Measurements from ENCODE around the gene STX17. TPM values are rescaled to one million over a fixed set of nuclear protein-coding genes. Genes with fewer than 3 reads are reported as not detected.
"Not testable (repeated sequence)": the region's sequence is repeated elsewhere in the genome, so short reads cannot be mapped to it uniquely, and the experiment has no call there.

The STX17 gene
- polyA plus RNA-seq, 3 donors, result 6.9 to 14.2 (median 8.0) TPM

DNA sequence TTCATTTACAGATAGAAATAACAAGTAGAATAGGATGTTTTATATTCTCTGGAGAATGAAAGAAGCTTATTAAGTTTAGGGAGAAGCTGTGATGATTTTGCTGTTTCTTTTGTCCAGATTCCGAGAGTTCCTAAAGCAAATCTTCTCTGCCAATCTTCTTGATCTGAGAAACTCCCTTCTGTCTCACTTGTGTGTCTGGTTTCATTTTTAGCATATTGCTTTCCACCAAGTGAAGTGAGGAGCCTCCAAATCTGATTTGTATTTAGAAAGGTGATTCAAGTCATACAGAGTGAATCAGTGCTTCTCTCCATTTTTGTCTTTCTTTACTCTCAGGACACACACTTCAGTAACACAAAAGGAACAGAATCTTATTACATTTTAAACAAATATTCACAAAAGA lies 48.4 kb downstream of the STX17 start:
- 71 to 94% (median 83%) methylated on average over 1 of the region's 1 CpG for WGBS, 3 donors

DNA sequence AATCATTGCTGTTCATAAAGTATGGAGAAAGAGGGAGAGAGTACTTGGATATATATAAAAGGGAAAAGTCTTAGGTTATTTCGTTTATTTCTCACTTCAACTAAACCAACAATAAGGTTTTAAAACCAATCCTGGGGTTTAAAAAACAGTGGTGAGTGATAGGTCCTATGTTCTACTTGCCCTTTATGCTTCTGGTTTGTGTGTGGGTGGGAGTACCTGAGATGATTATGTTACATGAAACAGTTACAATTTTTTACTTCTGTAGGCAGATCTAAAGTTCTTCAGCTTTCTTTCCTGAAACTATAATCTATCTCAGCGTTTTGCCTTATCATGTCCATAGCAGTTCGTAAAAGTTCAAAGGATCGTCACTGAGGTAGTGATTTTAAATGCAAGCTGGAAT lies 49.2 kb downstream of the STX17 start:
- no peak overlapping the region for H3K27ac ChIP-seq (ENCODE audit: low read depth, low read length)
- 83 to 90% (median 88%) methylated on average over 4 of the region's 4 CpGs for WGBS, 3 donors

More for the DNA sequence above, 48.4 kb downstream of the STX17 start:
- no peak overlapping the region for H3K27ac ChIP-seq (ENCODE audit: low read depth, low read length)

DNA sequence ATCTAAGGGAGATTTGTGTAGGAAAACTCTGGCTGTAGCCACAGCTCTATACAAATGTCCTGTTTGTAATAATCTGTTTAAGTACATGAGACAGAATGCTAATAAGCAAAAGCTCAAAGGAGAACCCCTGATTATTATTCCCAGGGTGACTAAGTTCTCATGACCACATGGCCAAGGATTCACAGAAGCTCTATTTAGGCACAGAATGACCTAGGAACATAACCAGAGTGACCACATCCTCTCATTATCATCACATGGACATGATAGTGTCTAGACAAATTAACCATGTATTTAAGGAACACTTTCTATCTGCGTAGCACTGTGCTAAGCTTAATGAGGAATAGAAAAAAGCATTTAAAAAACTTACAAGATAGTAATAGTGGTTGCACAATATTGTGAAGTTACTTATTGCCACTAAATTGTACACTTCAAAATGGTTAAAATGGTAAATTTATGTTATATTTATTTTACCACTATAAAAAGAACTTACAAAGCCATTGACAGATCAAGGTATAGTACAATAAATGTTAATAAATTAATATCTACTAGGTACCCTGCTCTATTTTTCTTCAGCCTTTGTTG lies 56.3 kb downstream of the STX17 start:
- WGBS, 3 donors, result 91 to 94% (median 92%) methylated on average over 1 of the region's 1 CpG
- no peak overlapping the region for H3K27ac ChIP-seq (ENCODE audit: low read depth, low read length)

DNA sequence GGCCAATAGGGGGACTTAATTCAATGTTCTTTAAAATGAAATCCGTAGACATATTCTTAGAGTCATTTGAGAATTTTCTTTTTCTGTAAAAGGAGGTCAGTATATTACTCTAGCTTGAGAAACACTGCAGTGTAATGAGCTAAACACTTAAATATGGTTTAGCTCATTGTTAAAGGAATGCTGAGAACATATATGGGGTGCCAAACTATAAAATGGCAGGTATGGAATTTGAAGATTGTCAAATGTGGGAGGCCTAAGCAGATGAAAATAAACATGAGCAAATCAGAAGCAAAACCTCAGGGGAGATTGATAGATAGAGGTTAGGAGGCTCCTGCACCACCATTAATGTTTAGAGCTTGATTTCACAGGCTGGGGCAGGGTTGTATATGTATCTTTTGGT lies 57.9 kb downstream of the STX17 start:
- no peak overlapping the region for H3K27ac ChIP-seq (ENCODE audit: low read depth, low read length)
- WGBS, 3 donors, result 90 to 96% (median 95%) methylated on average over 1 of the region's 1 CpG

DNA sequence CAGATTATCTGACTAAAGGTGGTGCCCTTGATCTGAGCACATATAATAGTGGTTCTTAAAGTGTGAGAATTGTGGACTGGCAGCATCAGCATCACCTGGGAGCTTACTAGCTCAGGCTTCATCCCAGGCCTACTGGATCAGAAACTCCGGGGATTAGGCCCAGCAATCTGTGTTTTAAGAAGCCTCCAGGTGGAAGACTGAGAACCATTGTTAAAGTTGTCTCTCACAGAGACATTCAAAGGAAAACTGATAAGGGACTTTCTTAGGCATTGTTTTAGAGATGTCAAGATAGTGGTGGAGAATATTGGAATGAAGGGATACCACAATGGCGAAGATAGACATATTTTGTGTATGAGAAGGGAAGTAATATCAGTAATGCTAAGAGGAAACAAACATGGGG lies 59.5 kb downstream of the STX17 start:
- WGBS, 3 donors, result 97 to 100% (median 99%) methylated on average over 2 of the region's 2 CpGs
- no peak overlapping the region for H3K27ac ChIP-seq (ENCODE audit: low read depth, low read length)

DNA sequence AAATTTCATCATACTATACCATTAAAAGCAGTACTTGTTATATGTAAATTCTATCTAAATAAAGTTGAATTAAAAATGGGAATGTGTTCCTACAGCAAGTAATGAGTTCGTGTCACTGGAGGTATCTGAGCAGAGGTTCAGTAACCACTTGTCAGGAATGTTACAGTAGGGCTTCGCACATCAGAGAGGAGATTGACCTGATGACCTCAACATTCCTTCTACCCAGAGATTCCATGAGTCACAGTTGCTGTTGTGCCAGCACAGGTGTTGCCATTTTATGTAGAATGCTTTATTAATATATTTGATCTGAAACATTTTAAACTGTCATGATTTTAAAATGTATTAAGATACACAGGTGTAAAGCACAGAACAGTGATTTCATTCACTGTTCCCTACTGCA lies 60.3 kb downstream of the STX17 start:
- WGBS, 3 donors, result 71 to 88% (median 84%) methylated on average over 2 of the region's 2 CpGs
- no peak overlapping the region for H3K27ac ChIP-seq (ENCODE audit: low read depth, low read length)

DNA sequence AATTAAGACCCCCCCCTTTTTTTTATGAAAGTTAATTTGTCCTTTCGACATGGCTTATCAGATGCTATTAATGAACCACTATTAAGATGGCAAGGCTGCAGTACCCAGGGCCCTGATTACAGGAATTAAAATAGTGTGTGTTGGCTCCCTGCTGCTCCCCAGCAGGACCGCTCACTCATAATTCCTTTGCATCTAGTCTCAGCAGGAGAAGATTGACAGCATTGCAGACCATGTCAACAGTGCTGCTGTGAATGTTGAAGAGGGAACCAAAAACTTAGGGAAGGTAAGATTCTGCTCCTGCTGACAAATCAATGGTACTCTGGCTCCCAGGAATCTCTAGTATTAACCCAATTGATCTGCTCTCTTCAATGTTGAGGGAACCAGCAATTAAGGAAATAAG lies 61.0 kb downstream of the STX17 start:
- H3K27ac ChIP-seq (ENCODE audit: low read depth, low read length), result no peak overlapping the region
- WGBS, 3 donors, result 74 to 97% (median 96%) methylated on average over 2 of the region's 2 CpGs

DNA sequence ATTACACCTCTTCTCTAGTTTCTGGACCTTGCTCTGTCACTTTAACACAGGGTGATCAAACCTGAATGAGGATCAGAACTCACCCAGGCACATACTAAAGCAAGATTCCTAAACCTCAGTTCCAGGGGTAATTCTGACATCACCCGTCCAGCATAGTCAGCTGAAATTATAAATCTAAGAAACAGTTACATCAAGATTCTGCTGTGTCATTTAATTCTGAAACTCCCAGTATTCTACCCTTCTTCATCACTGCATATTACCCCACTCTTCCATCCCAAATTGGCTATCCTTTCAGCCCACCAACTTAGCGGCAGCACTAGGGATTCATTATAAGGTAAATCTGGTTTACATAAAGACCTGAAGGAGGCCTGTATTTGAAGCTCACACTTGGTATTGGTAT lies 64.0 kb downstream of the STX17 start:
- WGBS, 3 donors, result 96 to 98% (median 96%) methylated on average over 2 of the region's 2 CpGs
- H3K27ac ChIP-seq (ENCODE audit: low read depth, low read length), result no peak overlapping the region

DNA sequence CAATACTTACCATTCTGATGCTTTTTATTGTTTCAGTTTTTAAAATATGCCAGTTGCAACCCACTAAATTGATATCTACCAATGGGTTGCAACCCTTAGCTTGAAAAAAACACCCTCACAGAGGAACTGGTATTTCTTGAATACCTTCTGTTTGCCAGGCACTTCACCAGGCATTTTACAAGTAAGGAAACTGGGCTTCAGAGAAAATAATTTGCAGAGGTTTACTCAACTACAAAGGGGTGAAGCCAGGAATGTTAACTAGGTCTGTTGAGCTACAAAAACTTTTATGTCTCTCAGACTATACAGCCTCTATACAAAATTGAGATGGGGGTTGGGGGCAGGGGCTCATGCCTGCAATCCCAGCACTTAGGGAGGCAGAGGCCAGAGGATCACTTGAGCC lies 65.0 kb downstream of the STX17 start:
- no peak overlapping the region for H3K27ac ChIP-seq (ENCODE audit: low read depth, low read length)

DNA sequence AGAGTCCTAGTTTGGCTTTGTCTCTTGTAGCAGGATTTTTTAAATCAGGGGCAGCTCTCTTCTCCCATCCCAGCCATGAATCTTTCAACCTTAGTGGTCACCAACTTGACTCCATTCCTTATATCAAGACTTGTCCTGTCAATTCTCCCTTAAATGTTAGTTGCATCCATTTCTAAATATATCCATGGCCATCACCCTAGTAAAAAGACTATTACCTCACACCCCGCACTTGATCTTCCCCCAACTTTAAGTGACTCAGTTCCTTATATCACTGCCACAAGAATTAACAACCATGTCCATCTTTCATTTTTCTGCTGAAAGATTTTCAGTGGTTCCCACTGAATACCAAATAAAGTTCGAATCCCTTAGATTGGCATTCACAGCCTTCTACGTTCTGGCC lies 67.0 kb downstream of the STX17 start:
- 95 to 97% (median 96%) methylated on average over 3 of the region's 3 CpGs for WGBS, 3 donors
- no peak overlapping the region for H3K27ac ChIP-seq (ENCODE audit: low read depth, low read length)

DNA sequence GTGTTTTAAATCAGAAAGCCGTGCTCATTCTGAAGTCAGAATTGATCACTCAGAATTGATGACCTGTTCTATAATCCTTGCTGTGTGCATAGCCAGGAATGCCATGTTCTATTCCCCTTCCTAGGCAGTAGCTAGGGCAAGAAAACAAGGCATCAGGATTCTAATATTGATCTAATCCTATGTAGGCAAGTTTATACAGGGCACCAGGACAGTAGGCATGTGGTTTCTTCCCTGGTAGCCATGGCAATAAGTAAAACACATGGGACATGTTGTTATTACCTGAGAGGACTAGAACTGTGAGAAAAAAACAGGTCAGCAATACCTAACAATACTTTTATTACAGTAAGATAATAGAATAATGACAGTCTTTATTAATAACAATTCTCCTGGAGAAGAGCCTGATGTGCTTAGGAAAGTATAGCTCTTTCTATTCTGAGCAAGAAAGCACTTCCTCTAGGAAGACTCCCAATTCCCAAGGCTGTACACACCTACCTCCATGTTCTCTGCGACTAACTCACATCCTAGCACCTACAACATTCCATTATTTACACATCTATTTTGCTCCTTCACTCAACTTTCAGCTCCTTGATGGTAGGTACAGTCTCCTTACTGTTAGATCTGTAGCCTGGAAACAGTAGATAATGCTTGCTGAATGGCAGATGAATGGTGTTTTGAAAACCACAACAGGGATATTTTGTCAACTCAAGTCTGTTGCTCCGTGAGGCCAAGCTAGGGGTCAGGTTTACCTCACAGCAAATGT lies 70.8 kb downstream of the STX17 start:
- 85 to 91% (median 87%) methylated on average over 3 of the region's 3 CpGs for WGBS, 3 donors
- no peak overlapping the region for H3K27ac ChIP-seq (ENCODE audit: low read depth, low read length)

DNA sequence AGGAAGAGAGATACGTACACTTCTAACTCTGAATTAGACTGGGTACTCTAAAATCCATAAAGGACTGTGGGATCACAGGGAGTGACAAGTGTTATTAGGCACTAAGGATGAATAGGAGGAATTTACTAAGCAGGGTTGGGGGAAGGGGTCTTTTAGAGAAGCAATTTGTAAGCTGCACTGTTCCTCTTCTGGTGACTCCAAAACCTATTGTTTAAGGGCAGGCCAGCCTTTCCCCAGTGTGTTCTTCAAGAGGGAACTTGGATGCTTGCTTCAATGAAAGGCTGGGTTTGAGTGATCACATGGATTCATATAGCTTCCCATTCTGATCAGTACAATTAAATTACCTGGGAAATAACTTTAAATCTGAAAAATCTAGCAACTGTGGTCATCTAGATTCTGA lies 71.8 kb downstream of the STX17 start:
- 92 to 97% (median 94%) methylated on average over 1 of the region's 1 CpG for WGBS, 3 donors
- no peak overlapping the region for H3K27ac ChIP-seq (ENCODE audit: low read depth, low read length)

DNA sequence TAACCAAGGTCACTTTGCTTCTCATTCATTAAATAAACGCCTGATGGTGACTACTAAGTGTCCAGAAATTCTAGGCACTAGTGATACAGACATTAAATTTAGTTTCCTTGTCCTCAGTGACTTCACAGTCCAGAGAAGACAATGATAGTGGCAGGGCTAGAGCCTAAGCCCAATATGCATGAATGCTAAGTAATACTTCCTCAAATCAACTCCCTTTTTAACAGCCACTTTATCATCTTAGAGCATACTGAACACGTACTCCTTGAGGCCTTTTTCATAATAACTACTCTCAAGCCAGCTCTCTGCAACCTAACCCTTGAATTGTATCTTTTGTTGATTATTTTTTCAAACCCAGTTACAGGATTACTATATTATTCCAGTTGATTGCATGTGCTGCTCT lies 74.1 kb downstream of the STX17 start:
- no peak overlapping the region for H3K27ac ChIP-seq (ENCODE audit: low read depth, low read length)
- WGBS, 3 donors, result 74 to 87% (median 83%) methylated on average over 2 of the region's 2 CpGs

DNA sequence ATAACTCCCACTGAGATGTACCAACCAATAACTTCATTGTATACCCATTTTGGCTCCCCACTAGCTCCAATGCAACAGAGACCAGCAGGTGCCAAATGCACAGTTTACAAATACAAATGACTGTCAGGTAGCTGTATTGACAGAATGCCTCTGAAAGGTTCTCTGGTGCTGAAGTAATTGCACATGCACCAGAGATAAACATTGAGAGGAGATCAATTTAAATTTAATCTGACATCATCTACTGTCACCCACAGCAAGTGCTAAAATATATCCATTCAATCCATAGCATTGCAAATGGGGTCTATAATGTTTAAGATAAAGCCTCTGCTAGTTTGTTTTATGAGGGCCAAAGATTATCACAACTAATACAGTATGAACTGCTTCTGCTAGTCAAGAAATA lies 80.2 kb downstream of the STX17 start:
- no peak overlapping the region for H3K27ac ChIP-seq (ENCODE audit: low read depth, low read length)

DNA sequence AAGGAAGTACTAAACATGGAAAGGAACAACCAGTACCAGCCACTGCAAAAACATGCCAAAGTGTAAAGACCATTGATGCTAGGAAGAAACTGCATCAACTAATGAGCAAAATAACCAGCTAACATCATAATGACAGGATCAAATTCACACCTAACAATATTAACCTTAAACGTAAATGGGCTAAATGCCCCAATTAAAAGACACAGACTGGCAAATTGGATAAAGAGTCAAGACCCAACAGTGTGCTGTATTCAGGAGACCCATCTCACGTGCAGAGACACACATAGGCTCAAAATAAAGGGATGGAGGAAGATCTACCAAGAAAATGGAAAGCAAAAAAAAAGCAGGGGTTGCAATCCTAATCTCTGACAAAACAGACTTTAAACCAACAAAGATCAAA lies 84.1 kb downstream of the STX17 start:
- WGBS, 3 donors, result 88 to 94% (median 90%) methylated on average over 2 of the region's 2 CpGs
- H3K27ac ChIP-seq (ENCODE audit: low read depth, low read length), result not testable (repeated sequence)

DNA sequence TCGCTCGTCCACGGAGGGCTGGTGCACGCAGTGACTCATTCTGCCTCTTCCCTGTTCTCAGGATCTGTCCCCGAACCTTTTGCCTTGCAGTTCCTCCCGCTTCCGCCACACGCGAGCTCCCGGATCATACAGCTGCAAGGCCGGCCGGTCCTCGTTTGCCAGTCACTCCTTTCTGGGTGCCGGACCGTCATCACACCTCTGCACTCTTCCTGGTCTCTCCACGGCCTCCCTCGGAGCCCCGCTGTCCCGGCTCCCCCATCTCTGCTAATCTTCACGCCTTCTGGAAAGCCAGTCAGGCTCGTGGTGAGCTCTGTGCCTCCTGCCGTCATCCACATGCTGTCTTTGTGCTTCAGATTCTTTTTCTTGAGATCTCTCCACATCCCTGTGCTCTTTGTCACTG lies 91.8 kb downstream of the STX17 start:
- H3K27ac ChIP-seq (ENCODE audit: low read depth, low read length), result no peak overlapping the region
- WGBS, 3 donors, result 92 to 94% (median 94%) methylated on average over 22 of the region's 22 CpGs

DNA sequence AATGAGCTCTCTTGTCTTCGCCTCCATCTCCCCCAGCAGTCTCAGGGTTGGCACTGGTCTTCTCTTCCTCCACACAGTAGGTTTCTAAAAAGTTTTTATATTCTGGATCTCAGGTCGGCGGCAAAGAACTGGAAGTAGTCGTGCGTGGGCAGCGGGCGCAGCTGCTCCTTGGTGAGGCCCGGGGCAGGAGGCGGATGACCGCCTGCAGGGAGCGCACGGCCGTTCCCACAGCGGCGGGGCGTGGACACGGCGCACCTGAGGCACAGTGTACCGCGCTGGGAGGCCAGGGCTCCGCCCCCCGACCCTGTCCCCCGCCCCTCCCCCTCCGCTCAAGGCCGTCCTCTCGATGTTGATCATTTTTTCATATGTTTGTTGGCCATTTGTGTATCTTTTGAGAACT lies 92.4 kb downstream of the STX17 start:
- H3K27ac ChIP-seq (ENCODE audit: low read depth, low read length), result no peak overlapping the region
- WGBS, 3 donors, result 97 to 99% (median 97%) methylated on average over 25 to 26 of the region's 26 CpGs

DNA sequence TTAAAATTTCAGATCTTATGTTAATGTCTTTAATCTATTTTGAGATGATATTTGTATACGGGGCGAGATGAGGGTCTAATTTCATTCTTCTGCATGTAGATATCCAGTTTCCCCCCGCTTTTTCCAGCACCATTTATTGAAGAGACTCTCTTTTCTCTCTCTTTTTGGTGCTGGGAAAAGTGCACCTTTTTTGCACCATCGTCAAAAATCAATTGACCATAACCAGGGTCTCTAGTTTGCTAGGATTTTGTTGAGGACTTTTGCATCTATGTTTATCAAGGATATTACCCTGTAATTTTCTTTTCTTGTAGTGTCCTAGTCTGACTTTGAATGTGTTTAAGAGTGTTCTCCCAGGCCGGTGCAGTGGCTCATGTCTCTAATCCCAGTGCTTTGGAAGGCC lies 93.3 kb downstream of the STX17 start:
- 97 to 99% (median 99%) methylated on average over 5 of the region's 5 CpGs for WGBS, 3 donors
- no peak overlapping the region for H3K27ac ChIP-seq (ENCODE audit: low read depth, low read length)

DNA sequence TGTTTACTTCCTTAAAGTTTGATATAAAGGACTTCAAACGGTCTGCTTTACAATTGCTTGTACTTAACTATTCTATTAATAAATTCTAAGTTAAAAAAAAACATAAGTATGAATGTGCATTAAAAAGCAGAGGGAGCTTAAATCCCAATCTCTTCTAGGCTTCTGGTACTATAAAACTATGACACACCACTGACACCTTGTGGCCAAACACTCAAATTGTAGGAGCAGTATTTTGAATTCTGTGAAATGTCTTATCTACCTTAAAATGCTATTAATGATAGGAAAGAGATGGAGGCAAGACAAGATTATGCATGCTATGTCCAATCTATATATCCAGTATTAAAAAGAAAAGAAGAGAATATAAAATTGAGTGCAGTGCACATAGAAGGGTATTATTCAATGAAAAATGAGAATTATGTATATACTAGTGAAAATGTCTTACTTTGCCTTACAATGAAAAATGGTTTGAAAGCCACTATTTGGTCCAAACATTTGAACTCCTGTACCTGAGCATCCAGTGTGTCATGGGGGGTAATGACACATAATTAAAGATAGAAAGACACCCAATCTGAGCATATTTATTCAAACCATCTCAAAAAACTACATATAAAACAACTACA lies 104.7 kb downstream of the STX17 start:
- 59 to 73% (median 68%) methylated on average over 1 of the region's 1 CpG for WGBS, 3 donors
- H3K27ac ChIP-seq (ENCODE audit: low read depth, low read length), result no peak overlapping the region

DNA sequence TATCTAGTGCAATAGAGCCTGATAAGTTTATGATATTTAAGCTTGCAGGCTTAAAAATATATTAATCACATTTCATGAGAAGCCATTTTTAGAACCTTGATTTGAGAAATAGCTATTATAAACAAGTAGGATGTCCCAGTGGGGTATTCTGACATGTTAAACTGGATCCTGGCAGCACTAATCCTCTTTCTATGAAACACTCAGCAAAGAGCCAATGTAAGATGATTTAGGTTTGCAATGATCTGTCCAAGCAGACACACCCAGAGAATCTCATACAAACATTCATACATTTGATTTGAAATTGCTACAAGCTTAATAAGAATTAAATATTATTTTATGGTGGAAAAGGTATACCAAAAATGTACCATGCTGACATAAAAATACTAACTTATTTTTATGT lies 105.8 kb downstream of the STX17 start:
- H3K27ac ChIP-seq (ENCODE audit: low read depth, low read length), result no peak overlapping the region

Data from adipose tissue (tissue), 3 donors.